Colonic mucosa (tissue), 4 donors: Measurements from ENCODE around the gene RHEBL1. TPM values are rescaled to one million over a fixed set of nuclear protein-coding genes. Genes with fewer than 3 reads are reported as not detected.
"Not testable (repeated sequence)": the region's sequence is repeated elsewhere in the genome, so short reads cannot be mapped to it uniquely, and the experiment has no call there.

Source experiments
- DNase-seq: peaks from one replicate; pipeline ENCODE4 v3.0.0-alpha.2; 2020
- H3K27ac ChIP-seq: fragments of 200-600 bp; one replicate; pipeline ENCODE4 v1.8.0; 2021
- H3K27me3 ChIP-seq: fragments of 200-600 bp; one replicate; pipeline ENCODE4 v1.8.0; 2021
- H3K36me3 ChIP-seq: fragments of 200-600 bp; one replicate; pipeline ENCODE4 v1.8.0; 2021
- H3K4me1 ChIP-seq: fragments of 200-600 bp; one replicate; pipeline ENCODE4 v1.8.0; 2021; ENCODE audit warnings: mild to moderate bottlenecking
- H3K4me3 ChIP-seq: fragments of 200-600 bp; one replicate; pipeline ENCODE4 v1.8.0; 2021
- H3K9ac ChIP-seq, 2 donors: one replicate each; pipeline ENCODE4 v1.7.0; 2013; ENCODE audit warnings: control low read depth in 2 of 2, low read depth in 2 of 2, low read length in 2 of 2
- H3K9me3 ChIP-seq: fragments of 200-600 bp; one replicate; pipeline ENCODE4 v1.8.0; 2021
- intact Hi-C: fragments of 100-400 bp; cut with DNase I; formaldehyde crosslinking; loops from one replicate; pipeline ENCODE4 v1.14.1; 2022
- total RNA-seq, 2 donors: library from RNA; stranded (reverse); fragmentation: NEBNext Ultra II Directional in 1 of 2; extraction: Animal tissue kit (Norgen Biotek cat#: 25700) in 1 of 2; gene quantifications; one replicate each; pipeline ENCODE4 v1.2.1, GENCODE V29; 2021
- TF ChIP-seq, protein P1 (sequence below): fragments of 200-600 bp; IDR thresholded peaks from one replicate; pipeline ENCODE4 v1.8.0; 2022; ENCODE audit warnings: antibody characterized with exemption, mild to moderate bottlenecking
- donor health status: healthy.
- donor health status: DM: no; HTN: no; CAD: no.
- donor health status: DM: no; HTN: no; CAD: no.

The RHEBL1 gene
- total RNA-seq, 2 donors from 2014 or later, result 0.27 to 0.32 TPM

GRCh38 chr12:49070971-49071370, 1.2 kb upstream of the RHEBL1 start:
- Histone ChIP-seq H3K9me3 (no peaks in the 10 kb centered on the region), H3K27ac (no peak overlapping the region), H3K4me1 (peaks cover 8% of the 10 kb centered on the region), H3K27me3 (no peaks in the 10 kb centered on the region), H3K4me3 (no peak overlapping the region), H3K36me3 (no peaks in the 10 kb centered on the region), H3K9ac (no peak overlapping the region)
- DNase-seq, result no peak
- intact Hi-C loops, result no loop called here
- TF ChIP-seq, protein P1, sequence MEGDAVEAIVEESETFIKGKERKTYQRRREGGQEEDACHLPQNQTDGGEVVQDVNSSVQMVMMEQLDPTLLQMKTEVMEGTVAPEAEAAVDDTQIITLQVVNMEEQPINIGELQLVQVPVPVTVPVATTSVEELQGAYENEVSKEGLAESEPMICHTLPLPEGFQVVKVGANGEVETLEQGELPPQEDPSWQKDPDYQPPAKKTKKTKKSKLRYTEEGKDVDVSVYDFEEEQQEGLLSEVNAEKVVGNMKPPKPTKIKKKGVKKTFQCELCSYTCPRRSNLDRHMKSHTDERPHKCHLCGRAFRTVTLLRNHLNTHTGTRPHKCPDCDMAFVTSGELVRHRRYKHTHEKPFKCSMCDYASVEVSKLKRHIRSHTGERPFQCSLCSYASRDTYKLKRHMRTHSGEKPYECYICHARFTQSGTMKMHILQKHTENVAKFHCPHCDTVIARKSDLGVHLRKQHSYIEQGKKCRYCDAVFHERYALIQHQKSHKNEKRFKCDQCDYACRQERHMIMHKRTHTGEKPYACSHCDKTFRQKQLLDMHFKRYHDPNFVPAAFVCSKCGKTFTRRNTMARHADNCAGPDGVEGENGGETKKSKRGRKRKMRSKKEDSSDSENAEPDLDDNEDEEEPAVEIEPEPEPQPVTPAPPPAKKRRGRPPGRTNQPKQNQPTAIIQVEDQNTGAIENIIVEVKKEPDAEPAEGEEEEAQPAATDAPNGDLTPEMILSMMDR, result no peak

- intact Hi-C loops, result loop anchor here (10.0 kb wide), 1 partner anchor 56 kb away; no protein-coding TSS in a partner anchor
- DNase-seq, result no peak
- peak overlapping the region; percentile 53 to 70 for H3K9ac ChIP-seq
Measured at GRCh38 chr12:49068879-49069506, 786 bp downstream of the RHEBL1 start.

DNA sequence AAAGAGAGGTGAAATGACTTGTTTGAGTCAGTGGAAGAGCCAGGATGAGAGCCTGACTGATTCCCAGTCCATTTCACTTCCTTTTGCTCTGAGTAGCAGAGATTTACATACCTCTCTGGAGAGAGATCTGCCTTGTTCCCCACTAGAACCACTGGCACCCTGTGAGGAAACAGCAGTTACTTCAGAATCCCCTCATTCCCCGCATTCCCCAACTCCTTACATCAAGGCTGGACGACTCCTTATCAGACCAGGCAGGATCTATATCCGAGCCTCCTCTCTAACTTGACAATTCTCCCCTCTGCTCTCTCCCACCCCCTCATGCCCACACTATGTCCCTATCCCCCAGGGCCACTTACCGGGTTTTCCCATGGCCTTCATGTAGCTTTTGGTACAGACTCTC, 3.7 kb downstream of the RHEBL1 start:
- intact Hi-C loops, result loop anchor here (10.0 kb wide), 1 partner anchor 59 kb away; no protein-coding TSS in a partner anchor
- TF ChIP-seq, protein P1, result no peak

More at GRCh38 chr12:49068879-49069506, 786 bp downstream of the RHEBL1 start:
- H3K27me3 ChIP-seq, result no peaks in the 10 kb centered on the region
- H3K4me1 ChIP-seq, result peaks cover 8% of the 10 kb centered on the region
- H3K9me3 ChIP-seq, result no peaks in the 10 kb centered on the region
- TF ChIP-seq, protein P1, result no peak
- H3K36me3 ChIP-seq, result no peaks in the 10 kb centered on the region
- H3K4me3 ChIP-seq, result peak overlapping the region; percentile 74
- H3K27ac ChIP-seq, result no peak overlapping the region

GRCh38 chr12:49064767-49065152, 5.0 kb downstream of the RHEBL1 start:
- H3K27me3 ChIP-seq, result no peaks in the 10 kb centered on the region
- intact Hi-C loops, result loop anchor here (5.0 to 10.0 kb wide), 2 partner anchors 33 to 60 kb away; no protein-coding TSS in a partner anchor
- no peak for DNase-seq
- no peaks in the 10 kb centered on the region for H3K36me3 ChIP-seq
- H3K9me3 ChIP-seq, result no peaks in the 10 kb centered on the region
- H3K9ac ChIP-seq, result no peak overlapping the region
- H3K4me3 ChIP-seq, result no peak overlapping the region
- H3K27ac ChIP-seq, result no peak overlapping the region
- TF ChIP-seq, protein P1, result no peak
- peaks cover 4% of the 10 kb centered on the region for H3K4me1 ChIP-seq

More for the DNA sequence above, 3.7 kb downstream of the RHEBL1 start:
- no peaks in the 10 kb centered on the region for H3K27me3 ChIP-seq
- peaks cover 8% of the 10 kb centered on the region for H3K4me1 ChIP-seq
- no peak overlapping the region for H3K27ac ChIP-seq
- no peak overlapping the region for H3K4me3 ChIP-seq
- no peak overlapping the region for H3K9ac ChIP-seq
- no peaks in the 10 kb centered on the region for H3K9me3 ChIP-seq
- DNase-seq, result no peak
- no peaks in the 10 kb centered on the region for H3K36me3 ChIP-seq

DNA sequence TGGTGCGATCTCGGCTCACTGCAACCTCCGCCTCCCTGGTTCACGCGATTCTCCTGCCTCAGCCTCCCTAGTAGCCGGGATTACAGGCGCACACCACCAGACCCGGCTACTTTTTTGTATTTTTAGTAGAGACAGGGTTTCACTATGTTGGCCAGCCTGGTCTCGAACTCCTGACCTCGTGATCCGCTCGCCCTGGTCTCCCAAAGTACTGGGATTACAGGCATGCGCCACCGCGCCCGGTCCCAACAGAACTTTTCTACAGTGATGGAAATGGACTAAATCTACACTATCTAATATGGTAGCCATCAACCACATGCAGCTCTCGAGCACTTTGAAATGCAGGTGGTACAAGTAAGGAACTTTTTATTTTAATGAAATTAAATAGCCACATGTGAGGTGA, 7.9 kb downstream of the RHEBL1 start:
- H3K36me3 ChIP-seq, H3K9me3 ChIP-seq, H3K9ac ChIP-seq, H3K27ac ChIP-seq, H3K4me3 ChIP-seq, H3K27me3 ChIP-seq, DNase-seq: not testable (repeated sequence)
- intact Hi-C loops, result loop anchor here (5.0 to 10.0 kb wide), 2 partner anchors 35 to 63 kb away; no protein-coding TSS in a partner anchor
- H3K4me1 ChIP-seq, result peaks cover 14% of the 10 kb centered on the region

GRCh38 chr12:49061157-49061650, 8.6 kb downstream of the RHEBL1 start:
- TF ChIP-seq, protein P1, result no peak
- Histone ChIP-seq H3K4me1 (peaks cover 21% of the 10 kb centered on the region), H3K9ac (peak overlapping the region; percentile 89 to 100), H3K9me3 (no peaks in the 10 kb centered on the region), H3K36me3 (no peaks in the 10 kb centered on the region), H3K27ac (peak overlapping the region; percentile 94), H3K4me3 (peak overlapping the region; percentile 91), H3K27me3 (no peaks in the 10 kb centered on the region)
- intact Hi-C loops, result loop anchor here (5.0 to 10.0 kb wide), 2 partner anchors 36 to 64 kb away; no protein-coding TSS in a partner anchor
- no peak for DNase-seq
